ENCODE measurements around the gene IL37. TPM values are rescaled to one million over a fixed set of nuclear protein-coding genes. Genes with fewer than 3 reads are reported as not detected.
"Not testable (repeated sequence)": the region's sequence is repeated elsewhere in the genome, so short reads cannot be mapped to it uniquely, and the experiment has no call there.

The IL37 gene
- total RNA-seq, 2 experiments from 2014 or later: not detected

DNA sequence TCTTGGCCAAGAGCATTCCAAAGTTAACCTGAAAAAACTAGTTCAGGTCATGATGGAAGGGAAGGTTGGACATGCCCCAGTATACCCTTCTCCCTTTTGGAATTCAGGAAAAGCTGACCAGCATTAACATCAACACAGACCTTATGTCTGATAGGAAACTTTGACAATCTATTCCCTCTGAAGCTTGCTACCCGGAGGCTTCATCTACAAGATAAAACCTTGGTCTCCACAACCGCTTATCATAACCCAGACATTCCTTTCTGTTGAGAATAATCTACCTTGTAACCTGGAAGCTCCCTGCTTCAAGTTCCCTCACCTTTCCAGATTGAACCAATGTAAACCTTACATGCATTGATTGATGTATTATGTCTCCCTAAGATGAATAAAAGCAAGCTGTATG is 24.7 kb upstream of the IL37 start:
- POLR2A ChIA-PET: no interaction called here
- CTCF ChIA-PET: interaction anchor here (0.6 to 3.8 kb wide), 10 partner anchors 9 to 156 kb away, joined by 3 to 52 read pairs (median 4); no protein-coding TSS in a partner anchor

DNA sequence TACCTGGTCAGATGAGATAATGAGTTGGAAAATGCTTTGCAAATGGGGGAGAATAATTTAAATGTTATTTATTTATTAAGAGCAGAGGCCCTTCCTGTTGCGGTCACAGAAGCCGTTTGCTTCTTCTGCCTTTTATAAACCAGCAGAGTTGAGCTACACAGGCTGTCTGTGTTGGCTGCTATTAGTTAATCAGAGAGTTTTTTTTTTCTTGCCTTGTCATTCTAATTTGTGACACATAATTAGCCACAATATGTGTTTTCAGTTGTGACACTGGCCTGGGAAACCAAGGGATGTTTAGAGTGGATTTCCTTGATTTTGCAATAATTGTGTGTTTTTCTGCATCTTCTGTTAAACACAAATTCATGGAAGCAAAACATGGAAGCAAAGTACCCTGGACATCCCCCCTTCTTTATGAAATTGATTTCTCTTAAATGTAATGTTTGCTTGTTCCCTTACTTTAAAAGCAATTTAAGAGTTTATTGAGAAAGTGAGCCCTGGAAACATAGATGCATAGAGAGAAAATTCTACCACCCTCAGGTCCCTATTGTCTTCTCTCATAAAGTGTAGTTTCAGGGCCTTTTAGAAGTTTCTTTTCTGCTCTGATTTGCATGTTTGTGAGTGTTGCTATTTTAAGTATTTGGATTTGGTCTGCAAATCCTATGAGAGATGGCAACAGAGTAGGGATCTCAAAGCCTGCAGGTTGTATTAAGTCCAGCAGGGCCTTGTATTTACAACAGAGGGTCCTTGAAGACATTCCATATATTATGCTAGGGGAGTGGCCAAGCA is 22.8 kb upstream of the IL37 start:
- POLR2A ChIA-PET: no interaction called here
- CTCF ChIA-PET: no interaction called here

DNA sequence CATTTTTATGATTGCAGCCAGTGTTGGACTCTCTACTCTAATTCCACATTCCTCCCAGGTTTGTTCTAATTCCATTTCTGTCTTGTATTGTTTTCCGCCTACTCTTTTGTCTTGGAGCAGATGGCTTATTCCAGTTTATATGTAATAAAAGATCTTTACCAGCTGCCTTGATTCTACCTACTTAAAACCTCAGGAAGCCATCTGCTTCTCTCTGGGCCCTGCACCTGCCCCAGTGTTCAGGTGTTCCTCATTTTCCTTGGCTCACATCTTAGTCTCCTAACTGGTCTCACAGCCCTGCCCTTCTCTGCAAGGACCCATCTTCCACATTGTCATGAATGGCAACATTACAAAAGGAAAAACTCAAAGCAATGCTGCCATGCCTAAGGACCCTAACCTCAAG is 21.0 kb upstream of the IL37 start:
- CTCF ChIA-PET: interaction anchor here (1.6 kb wide), 1 partner anchor 141 kb away, joined by 3 read pairs; no protein-coding TSS in a partner anchor
- POLR2A ChIA-PET: no interaction called here

- ChIA-PET CTCF (no interaction called here), POLR2A (no interaction called here)
Observed at GRCh38 chr2:112891385-112891831, 19.6 kb upstream of the IL37 start.

- CTCF ChIA-PET: interaction anchor here (1.3 to 1.4 kb wide), 3 partner anchors 48 to 144 kb away, joined by 3 to 6 read pairs (median 5); no protein-coding TSS in a partner anchor
- POLR2A ChIA-PET: no interaction called here
Observed at GRCh38 chr2:112893752-112894151, 17.2 kb upstream of the IL37 start.

DNA sequence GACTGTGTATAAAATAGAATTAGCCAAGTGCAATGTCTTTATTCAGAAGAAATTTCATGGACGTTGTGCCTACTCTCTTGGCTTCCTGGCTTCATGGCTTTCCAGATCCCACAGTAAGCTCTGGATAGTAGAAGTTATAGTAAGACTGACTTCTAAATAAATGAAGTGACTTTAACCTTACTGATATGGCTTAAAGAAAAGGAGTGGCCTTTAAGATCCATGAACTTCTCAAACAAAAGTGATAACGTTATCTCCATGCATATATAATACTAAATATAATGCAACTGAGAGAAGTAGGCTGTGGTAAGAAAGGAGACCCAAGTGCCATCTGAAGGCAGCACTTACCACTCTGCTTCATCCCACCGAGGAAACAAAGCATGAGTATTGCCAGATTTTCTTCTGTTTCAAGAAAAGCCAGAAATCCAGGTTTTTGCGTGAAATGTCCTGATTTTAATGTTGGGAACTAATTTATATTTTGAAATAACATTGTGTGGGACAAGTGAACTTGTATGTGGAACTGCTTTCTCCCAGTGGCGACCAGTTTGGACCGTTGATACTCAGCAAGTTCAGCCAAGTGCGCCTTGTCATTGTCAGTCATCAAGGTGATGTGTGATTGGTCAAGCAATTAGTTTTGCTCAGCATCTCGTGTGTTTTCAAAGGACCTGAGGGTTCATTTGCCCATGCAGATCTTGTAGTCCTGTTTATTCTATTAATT is 13.9 kb upstream of the IL37 start:
- POLR2A ChIA-PET: no interaction called here
- CTCF ChIA-PET: no interaction called here

GRCh38 chr2:112897624-112897978 is 13.4 kb upstream of the IL37 start:
- ChIA-PET CTCF (no interaction called here), POLR2A (no interaction called here)

GRCh38 chr2:112901431-112902065 is 9.4 kb upstream of the IL37 start:
- POLR2A ChIA-PET: not testable (repeated sequence)
- CTCF ChIA-PET: interaction anchor here (0.7 to 1.6 kb wide), 2 partner anchors 40 to 77 kb away, joined by 3 to 7 read pairs; no protein-coding TSS in a partner anchor

- CTCF ChIA-PET: interaction anchor here (0.8 to 1.7 kb wide), 3 partner anchors 10 to 39 kb away, joined by 3 to 7 read pairs (median 4); no protein-coding TSS in a partner anchor
- POLR2A ChIA-PET: no interaction called here
Observed at GRCh38 chr2:112902816-112903215, 8.1 kb upstream of the IL37 start.

- ChIA-PET POLR2A (no interaction called here), CTCF (interaction anchor here (1.3 kb wide), 1 partner anchor 37 kb away, joined by 3 read pairs; no protein-coding TSS in a partner anchor)
Observed at GRCh38 chr2:112904883-112905282, 6.1 kb upstream of the IL37 start.

DNA sequence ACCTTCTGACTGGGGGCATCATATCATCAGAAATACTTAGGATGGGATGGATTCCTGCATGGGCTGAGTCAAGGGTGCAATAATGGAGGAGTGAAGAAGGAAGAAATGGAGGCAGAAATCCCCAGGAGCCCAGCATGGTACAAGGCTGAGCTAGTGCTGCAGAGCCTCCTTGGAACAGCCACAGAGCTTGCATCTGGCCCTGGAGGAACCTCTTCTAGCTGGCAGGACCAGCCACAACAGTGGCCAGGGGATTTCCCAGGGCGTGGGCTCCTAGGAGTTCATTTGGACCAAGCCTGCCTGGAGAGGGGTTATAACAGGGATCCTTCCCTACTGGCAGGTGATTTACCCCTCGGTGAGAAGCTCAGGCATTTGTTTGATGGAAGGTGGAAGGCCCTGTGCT is 4.7 kb upstream of the IL37 start:
- CTCF ChIA-PET: no interaction called here

GRCh38 chr2:112907001-112907949 is 3.7 kb upstream of the IL37 start:
- POLR2A ChIA-PET: no interaction called here
- CTCF ChIA-PET: no interaction called here

More for the DNA sequence above, 4.7 kb upstream of the IL37 start:
- POLR2A ChIA-PET: no interaction called here

DNA sequence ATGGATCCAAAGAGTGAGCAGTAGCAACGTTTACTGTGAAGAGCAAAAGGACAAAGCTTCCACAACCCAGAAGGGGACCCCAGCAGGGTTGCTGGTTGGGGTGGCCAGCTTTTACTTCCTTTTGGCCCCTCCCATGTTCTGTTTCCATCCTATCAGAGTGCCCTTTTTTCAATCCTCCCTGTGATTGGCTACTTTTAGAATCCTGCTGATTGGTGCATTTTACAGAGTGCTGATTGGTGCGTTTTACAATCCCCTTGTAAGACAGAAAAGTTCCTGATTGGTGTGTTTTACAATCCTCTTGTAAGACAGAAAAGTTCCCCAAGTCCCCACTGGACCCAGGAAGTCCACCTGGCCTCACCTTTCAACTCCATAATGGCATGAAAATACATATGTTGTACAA is 2.4 kb upstream of the IL37 start:
- CTCF ChIA-PET: interaction anchor here (1.1 kb wide), 1 partner anchor 23 kb away, joined by 4 read pairs; no protein-coding TSS in a partner anchor
- POLR2A ChIA-PET: not testable (repeated sequence)

DNA sequence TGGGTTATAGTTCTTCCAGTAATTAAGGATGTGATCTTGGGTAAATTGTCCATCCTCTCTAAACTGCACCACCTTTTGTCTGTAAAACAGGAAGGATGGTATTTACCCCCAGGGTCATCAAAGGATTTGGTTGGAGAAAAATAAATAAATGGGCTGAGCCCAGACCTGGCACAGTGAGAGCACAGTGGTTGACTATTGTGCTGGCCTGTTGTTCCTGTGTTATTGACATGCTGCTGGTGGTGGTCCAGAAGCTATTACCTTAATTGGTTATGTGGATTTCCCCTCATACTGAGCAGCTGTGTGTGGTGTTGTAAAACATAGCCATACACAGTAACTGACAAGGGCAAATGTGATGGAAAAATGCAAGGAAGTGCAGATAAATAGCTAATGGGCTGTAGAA is 746 bp upstream of the IL37 start:
- CTCF ChIA-PET: no interaction called here
- POLR2A ChIA-PET: no interaction called here

- CTCF ChIA-PET: no interaction called here
- POLR2A ChIA-PET: no interaction called here
Observed at GRCh38 chr2:112912403-112912802, 1.4 kb downstream of the IL37 start.

DNA sequence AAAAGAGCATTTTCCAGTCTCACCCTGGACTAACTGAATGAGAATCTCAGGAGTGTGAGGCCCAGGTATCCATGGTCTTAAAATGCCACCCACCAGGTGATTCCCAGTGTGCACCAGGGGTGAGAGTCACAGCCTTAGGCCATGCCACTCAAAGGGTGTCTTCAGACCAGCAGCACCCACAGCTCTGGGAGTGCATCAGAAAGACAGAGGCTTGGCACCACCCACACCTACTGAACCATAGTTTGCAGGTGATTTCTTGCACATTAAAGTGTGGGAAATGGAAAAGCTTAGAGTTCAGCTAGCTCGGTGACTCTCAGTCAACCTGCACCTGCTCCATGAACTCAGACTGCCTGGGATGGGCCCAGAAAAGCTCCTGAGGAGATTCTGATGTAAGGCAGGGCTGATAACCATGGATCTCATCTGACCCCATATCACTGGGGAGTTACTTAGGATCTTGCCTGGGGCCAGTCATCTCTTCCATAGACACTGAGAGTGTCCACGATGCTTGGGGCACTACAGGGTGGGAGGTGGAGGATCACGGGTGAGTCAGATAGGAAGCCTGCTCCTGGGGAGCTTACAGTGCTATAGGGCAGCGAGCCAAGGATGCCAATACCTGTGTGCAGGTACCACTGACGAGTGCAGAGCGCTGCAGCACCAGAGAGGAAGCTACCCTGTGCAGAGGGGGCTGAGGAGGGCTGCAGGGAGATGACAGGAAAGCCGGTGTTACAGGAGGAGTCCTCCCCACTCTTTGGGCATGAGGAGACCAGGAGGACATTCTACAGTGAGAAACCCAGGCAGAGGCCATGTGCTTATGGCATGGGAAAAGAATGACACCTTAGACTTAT is 4.6 kb downstream of the IL37 start:
- CTCF ChIA-PET: interaction anchor here (0.6 to 2.0 kb wide), 4 partner anchors 9 to 30 kb away, joined by 4 to 8 read pairs (median 4); no protein-coding TSS in a partner anchor
- POLR2A ChIA-PET: interaction anchor here (0.9 kb wide), 1 partner anchor 259 kb away, joined by 3 read pairs; the partner anchor contains the start of gene PSD4

DNA sequence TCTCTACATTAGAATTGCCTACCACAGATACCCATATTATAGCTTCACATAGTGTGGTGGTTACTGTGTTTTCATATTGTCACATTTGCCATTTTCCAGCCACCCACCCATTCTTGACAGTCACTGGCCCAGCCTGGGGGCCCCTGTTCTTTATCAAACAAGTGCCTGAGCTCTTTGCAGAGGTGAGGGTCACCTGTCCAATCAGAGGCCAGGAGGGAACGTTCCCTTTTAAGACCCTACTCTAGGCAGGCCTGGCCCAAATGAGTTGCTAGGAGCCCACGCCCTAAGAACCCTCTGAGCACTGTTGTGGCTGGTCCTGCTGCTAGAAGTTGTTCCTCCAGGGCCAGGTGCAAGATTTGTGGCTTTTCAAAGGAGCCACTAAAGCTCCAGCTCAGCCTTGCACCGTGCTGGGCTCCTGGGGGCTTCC is 5.2 kb downstream of the IL37 start:
- ChIA-PET POLR2A (interaction anchor here (0.9 kb wide), 1 partner anchor 258 kb away, joined by 3 read pairs; the partner anchor contains the start of gene PSD4), CTCF (interaction anchor here (1.8 to 2.0 kb wide), 2 partner anchors 10 to 31 kb away, joined by 5 to 8 read pairs; no protein-coding TSS in a partner anchor)

Measured in activated CD8-positive, alpha-beta memory T cell treated with anti-CD3 and anti-CD28 coated beads for 36 hours (primary cell).